ENCODE results near the gene CMAS. TPM values are rescaled to one million over a fixed set of nuclear protein-coding genes. Genes with fewer than 3 reads are reported as not detected.

CMAS gene
- total RNA-seq, 1 experiment from 2014 or later: 70.4 TPM

GRCh38 chr12:22047494-22047893, 1.5 kb downstream of the CMAS start:
- Histone ChIP-seq H3K4me3 (ENCODE audit: low read depth, low read length) (no peak overlapping the region; the same call in 1 of the 2 replicates), H3K9me3 (no peaks in the 10 kb centered on the region), H3K36me3 (ENCODE audit: control insufficient read depth, insufficient read depth, low read length) (peaks cover 2% of the 10 kb centered on the region; the same call in 1 of the 2 replicates), H3K4me1 (peaks cover 57% of the 10 kb centered on the region), H3K27me3 (replicated peaks; ENCODE audit: control insufficient read depth, insufficient read depth, low read length) (no peaks in the 10 kb centered on the region)
- peaks cover 10% of the 10 kb centered on the region for H3K36me3 Mint-ChIP-seq (ENCODE audit: insufficient read depth, unreplicated experiment)
- peaks cover 63% of the 10 kb centered on the region for H3K4me1 Mint-ChIP-seq (ENCODE audit: low read depth, unreplicated experiment)
- H3K27me3 Mint-ChIP-seq (ENCODE audit: insufficient read depth, unreplicated experiment): no peaks in the 10 kb centered on the region
- CTCF ChIA-PET: interaction anchor here (1.1 kb wide), 1 partner anchor 349 kb away, joined by 7 read pairs; no protein-coding TSS in a partner anchor
- intact Hi-C loops (cut with micrococcal nuclease; ENCODE audit: unreplicated experiment): loop anchor here (5.0 kb wide), 1 partner anchor 105 kb away; the partner anchor contains the start of gene ABCC9
- no peak for DNase-seq
- no peaks in the 10 kb centered on the region for H3K9me3 Mint-ChIP-seq (ENCODE audit: unreplicated experiment)
- H3K27ac Mint-ChIP-seq (ENCODE audit: unreplicated experiment): no peak overlapping the region
- BruUV-seq (replicated peaks): TSS peak; percentile 28
- peak overlapping the region; percentile 93 for H3K4me3 Mint-ChIP-seq (ENCODE audit: unreplicated experiment)
- TF ChIP-seq CTCF (IDR thresholded peaks at IDR 0.05; ENCODE audit: insufficient read depth in 1 of 2, low read depth in 1 of 2, low read length in 1 of 2, severe bottlenecking in 1 of 2, unreplicated experiment in 1 of 2): no peak
- POLR2A ChIA-PET: no interaction called here

GRCh38 chr12:22048351-22049041, 2.5 kb downstream of the CMAS start:
- peaks cover 47% of the 10 kb centered on the region for H3K4me1 ChIP-seq
- no TSS peak for BruUV-seq (replicated peaks)
- Mint-ChIP-seq H3K4me1 (ENCODE audit: low read depth, unreplicated experiment) (peaks cover 53% of the 10 kb centered on the region), H3K27ac (ENCODE audit: unreplicated experiment) (no peak overlapping the region), H3K36me3 (ENCODE audit: insufficient read depth, unreplicated experiment) (peaks cover 10% of the 10 kb centered on the region), H3K4me3 (ENCODE audit: unreplicated experiment) (peak overlapping the region; percentile 12), H3K27me3 (ENCODE audit: insufficient read depth, unreplicated experiment) (no peaks in the 10 kb centered on the region), H3K9me3 (ENCODE audit: unreplicated experiment) (no peaks in the 10 kb centered on the region)
- intact Hi-C loops (cut with micrococcal nuclease; ENCODE audit: unreplicated experiment): loop anchor here (5.0 kb wide), 1 partner anchor 106 kb away; the partner anchor contains the start of gene ABCC9
- TF ChIP-seq CTCF (IDR thresholded peaks at IDR 0.05; ENCODE audit: insufficient read depth in 1 of 2, low read depth in 1 of 2, low read length in 1 of 2, severe bottlenecking in 1 of 2, unreplicated experiment in 1 of 2): no peak
- H3K4me3 ChIP-seq (ENCODE audit: low read depth, low read length): no peak overlapping the region
- ChIA-PET CTCF (interaction anchor here (1.0 kb wide), 1 partner anchor 59 kb away, joined by 4 read pairs; no protein-coding TSS in a partner anchor), POLR2A (no interaction called here)
- H3K9me3 ChIP-seq: no peaks in the 10 kb centered on the region
- no peak for DNase-seq
- peaks cover 2% of the 10 kb centered on the region; the same call in 1 of the 2 replicates for H3K36me3 ChIP-seq (ENCODE audit: control insufficient read depth, insufficient read depth, low read length)
- no peaks in the 10 kb centered on the region for H3K27me3 ChIP-seq (replicated peaks; ENCODE audit: control insufficient read depth, insufficient read depth, low read length)

GRCh38 chr12:22050078-22050477, 4.1 kb downstream of the CMAS start:
- H3K9me3 Mint-ChIP-seq (ENCODE audit: unreplicated experiment): no peaks in the 10 kb centered on the region
- H3K4me3 Mint-ChIP-seq (ENCODE audit: unreplicated experiment): no peak overlapping the region
- ChIA-PET POLR2A (no interaction called here), CTCF (no interaction called here)
- Histone ChIP-seq H3K4me3 (ENCODE audit: low read depth, low read length) (no peak overlapping the region), H3K4me1 (peaks cover 39% of the 10 kb centered on the region), H3K9me3 (no peaks in the 10 kb centered on the region), H3K36me3 (ENCODE audit: control insufficient read depth, insufficient read depth, low read length) (peaks cover 2% of the 10 kb centered on the region; the same call in 1 of the 2 replicates), H3K27me3 (replicated peaks; ENCODE audit: control insufficient read depth, insufficient read depth, low read length) (no peaks in the 10 kb centered on the region)
- TF ChIP-seq CTCF (IDR thresholded peaks at IDR 0.05; ENCODE audit: insufficient read depth in 1 of 2, low read depth in 1 of 2, low read length in 1 of 2, severe bottlenecking in 1 of 2, unreplicated experiment in 1 of 2): no peak
- no peak for DNase-seq
- intact Hi-C loops (cut with micrococcal nuclease; ENCODE audit: unreplicated experiment): no loop called here
- H3K27ac Mint-ChIP-seq (ENCODE audit: unreplicated experiment): no peak overlapping the region
- peaks cover 10% of the 10 kb centered on the region for H3K36me3 Mint-ChIP-seq (ENCODE audit: insufficient read depth, unreplicated experiment)
- no peaks in the 10 kb centered on the region for H3K27me3 Mint-ChIP-seq (ENCODE audit: insufficient read depth, unreplicated experiment)
- BruUV-seq (replicated peaks): no TSS peak
- peaks cover 40% of the 10 kb centered on the region for H3K4me1 Mint-ChIP-seq (ENCODE audit: low read depth, unreplicated experiment)

All from Caco-2 (cell line).